Gastrocnemius medialis (tissue), 4 donors: ENCODE measurements around the gene PACSIN1. TPM values are rescaled to one million over a fixed set of nuclear protein-coding genes. Genes with fewer than 3 reads are reported as not detected.

Experiments used
- ATAC-seq, 2 donors: fragments of 150-250 bp; one replicate each; pipeline ENCODE4 v1.9.1; 2016
- DNase-seq, 2 donors: peaks; one replicate each; pipeline ENCODE4 v3.0.0-alpha.2; 2019
- H3K27ac ChIP-seq, 4 donors: fragments of 200-600 bp; sonication (generic); 1 replicate in 1 of 4; 2 replicates in 3 of 4; pipeline ENCODE4 v1.5.1; 2016 to 2018; ENCODE audit warnings: mild to moderate bottlenecking in 2 of 4, moderate library complexity in 1 of 4
- H3K27me3 ChIP-seq, 3 donors: fragments of 200-600 bp; sonication (generic) in 2 of 3; 1 replicate in 1 of 3; 2 replicates in 2 of 3; pipeline versions ENCODE4 v1.5.1 to v1.6.0; 2016 to 2019; ENCODE audit warnings: mild to moderate bottlenecking in 1 of 3, moderate library complexity in 1 of 3
- H3K36me3 ChIP-seq, 2 donors: fragments of 200-600 bp; sonication (generic) in 1 of 2; one replicate each; pipeline ENCODE4 v1.5.1; 2017 to 2018
- H3K4me1 ChIP-seq, 2 donors: fragments of 200-600 bp; sonication (generic) in 1 of 2; one replicate each; pipeline ENCODE4 v1.5.1; 2016 to 2017; ENCODE audit warnings: mild to moderate bottlenecking in 2 of 2
- H3K4me3 ChIP-seq, 4 donors: fragments of 200-600 bp; sonication (generic) in 3 of 4; 1 replicate in 1 of 4; 2 replicates in 3 of 4; pipeline ENCODE4 v1.5.1; 2016 to 2019; ENCODE audit warnings: mild to moderate bottlenecking in 2 of 4
- H3K9me3 ChIP-seq, 3 donors: fragments of 200-600 bp; sonication (generic) in 2 of 3; 1 replicate in 1 of 3; 2 replicates in 2 of 3; pipeline ENCODE4 v1.5.1; 2016 to 2019
- POLR2A ChIP-seq, 2 donors: fragments of 450-650 bp; IDR thresholded peaks; one replicate each; pipeline ENCODE4 v1.6.1; 2017; ENCODE audit warnings: antibody characterized with exemption in 2 of 2, mild to moderate bottlenecking in 2 of 2, moderate library complexity in 2 of 2
- in situ Hi-C, 4 donors: fragments of 200-750 bp; cut with MboI; loops; one replicate each; pipeline versions ENCODE4 v1.15.0 to v1.8.0; 2017; ENCODE audit warnings: low sequenced_read_pairs in 4 of 4
- intact Hi-C: fragments of 100-400 bp; cut with DNase I; formaldehyde crosslinking; loops from one replicate; pipeline ENCODE4 v1.15.1; 2023; ENCODE audit warnings: low total_unique reads
- total RNA-seq, 4 donors: library from RNA; depleted of rRNA; stranded (reverse); fragments of >200 nt; gene quantifications; one replicate each; pipeline versions ENCODE4 v1.1.0 to v1.2.3, GENCODE V29; 2016
- TF ChIP-seq, protein P1 (sequence below), 5 experiments: fragments of 450-650 bp in 3 of 5; fragments of 200-600 bp in 2 of 5; sonication (generic) in 2 of 5; IDR thresholded peaks in 4 of 5; conservative IDR thresholded peaks in 1 of 5; 1 replicate in 4 of 5; 2 replicates in 1 of 5; pipeline ENCODE4 v1.5.1; 2016 to 2019; ENCODE audit warnings: antibody characterized with exemption in 5 of 5, mild to moderate bottlenecking in 3 of 5, moderate library complexity in 3 of 5

The PACSIN1 gene
- total RNA-seq, 4 donors from 2014 or later: not detected

- Histone ChIP-seq H3K4me3 (no peak overlapping the region), H3K36me3 (no peaks in the 10 kb centered on the region), H3K4me1 (no peaks in the 10 kb centered on the region), H3K27me3 (no peaks in the 10 kb centered on the region), H3K27ac (no peak overlapping the region), H3K9me3 (no peaks in the 10 kb centered on the region)
- TF ChIP-seq, protein P1, sequence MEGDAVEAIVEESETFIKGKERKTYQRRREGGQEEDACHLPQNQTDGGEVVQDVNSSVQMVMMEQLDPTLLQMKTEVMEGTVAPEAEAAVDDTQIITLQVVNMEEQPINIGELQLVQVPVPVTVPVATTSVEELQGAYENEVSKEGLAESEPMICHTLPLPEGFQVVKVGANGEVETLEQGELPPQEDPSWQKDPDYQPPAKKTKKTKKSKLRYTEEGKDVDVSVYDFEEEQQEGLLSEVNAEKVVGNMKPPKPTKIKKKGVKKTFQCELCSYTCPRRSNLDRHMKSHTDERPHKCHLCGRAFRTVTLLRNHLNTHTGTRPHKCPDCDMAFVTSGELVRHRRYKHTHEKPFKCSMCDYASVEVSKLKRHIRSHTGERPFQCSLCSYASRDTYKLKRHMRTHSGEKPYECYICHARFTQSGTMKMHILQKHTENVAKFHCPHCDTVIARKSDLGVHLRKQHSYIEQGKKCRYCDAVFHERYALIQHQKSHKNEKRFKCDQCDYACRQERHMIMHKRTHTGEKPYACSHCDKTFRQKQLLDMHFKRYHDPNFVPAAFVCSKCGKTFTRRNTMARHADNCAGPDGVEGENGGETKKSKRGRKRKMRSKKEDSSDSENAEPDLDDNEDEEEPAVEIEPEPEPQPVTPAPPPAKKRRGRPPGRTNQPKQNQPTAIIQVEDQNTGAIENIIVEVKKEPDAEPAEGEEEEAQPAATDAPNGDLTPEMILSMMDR (IDR thresholded peaks at IDR 0.05 in 4 of 5, conservative IDR thresholded peaks at IDR 0.05 in 1 of 5): no peak
- no peak for TF ChIP-seq POLR2A (IDR thresholded peaks at IDR 0.05)
- DNase-seq: no peak
- intact Hi-C loops: no loop called here
- ATAC-seq: no peak
- in situ Hi-C loops: no loop called here
Measured at GRCh38 chr6:34554291-34555006, 88.6 kb downstream of the PACSIN1 start.

- ATAC-seq: no peak
Measured at GRCh38 chr6:34555007-34555322, 89.1 kb downstream of the PACSIN1 start.

DNA sequence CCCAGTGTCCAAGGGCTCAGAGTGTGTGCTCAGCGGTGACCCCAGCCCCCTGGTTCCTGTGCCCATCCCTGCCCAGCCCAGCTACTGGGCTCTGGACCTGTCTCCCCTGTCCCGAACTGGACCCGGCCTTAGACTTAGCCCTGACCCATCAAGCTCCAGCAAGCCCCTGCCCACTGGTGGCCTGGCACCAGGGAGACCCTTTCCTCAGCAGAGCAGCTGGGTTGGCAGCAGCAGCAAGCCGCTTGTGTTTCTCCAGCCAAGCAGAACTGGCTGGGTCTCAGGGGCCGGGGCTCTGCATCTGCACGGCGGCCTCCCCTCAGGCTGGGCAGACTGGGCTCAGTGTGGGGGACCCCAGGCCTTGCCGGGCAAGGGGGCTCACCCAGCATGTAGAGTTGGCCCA is 89.5 kb downstream of the PACSIN1 start:
- intact Hi-C loops (no loop called here), in situ Hi-C loops (no loop called here)
- no peak for TF ChIP-seq POLR2A (IDR thresholded peaks at IDR 0.05)
- TF ChIP-seq, protein P1 (IDR thresholded peaks at IDR 0.05 in 4 of 5, conservative IDR thresholded peaks at IDR 0.05 in 1 of 5): no peak
- no peak for DNase-seq
- no peaks in the 10 kb centered on the region for H3K4me1 ChIP-seq
- H3K9me3 ChIP-seq: no peaks in the 10 kb centered on the region
- H3K27ac ChIP-seq: no peak overlapping the region
- H3K36me3 ChIP-seq: no peaks in the 10 kb centered on the region
- no peaks in the 10 kb centered on the region for H3K27me3 ChIP-seq
- no peak for ATAC-seq
- no peak overlapping the region for H3K4me3 ChIP-seq

More at GRCh38 chr6:34555007-34555322, 89.1 kb downstream of the PACSIN1 start:
- H3K9me3 ChIP-seq: no peaks in the 10 kb centered on the region
- in situ Hi-C loops (no loop called here), intact Hi-C loops (no loop called here)
- no peaks in the 10 kb centered on the region for H3K36me3 ChIP-seq
- no peak overlapping the region for H3K27ac ChIP-seq
- DNase-seq: no peak
- no peaks in the 10 kb centered on the region for H3K4me1 ChIP-seq
- H3K27me3 ChIP-seq: no peaks in the 10 kb centered on the region
- TF ChIP-seq POLR2A (IDR thresholded peaks at IDR 0.05): no peak
- TF ChIP-seq, protein P1 (IDR thresholded peaks at IDR 0.05 in 4 of 5, conservative IDR thresholded peaks at IDR 0.05 in 1 of 5): no peak
- no peak overlapping the region for H3K4me3 ChIP-seq

DNA sequence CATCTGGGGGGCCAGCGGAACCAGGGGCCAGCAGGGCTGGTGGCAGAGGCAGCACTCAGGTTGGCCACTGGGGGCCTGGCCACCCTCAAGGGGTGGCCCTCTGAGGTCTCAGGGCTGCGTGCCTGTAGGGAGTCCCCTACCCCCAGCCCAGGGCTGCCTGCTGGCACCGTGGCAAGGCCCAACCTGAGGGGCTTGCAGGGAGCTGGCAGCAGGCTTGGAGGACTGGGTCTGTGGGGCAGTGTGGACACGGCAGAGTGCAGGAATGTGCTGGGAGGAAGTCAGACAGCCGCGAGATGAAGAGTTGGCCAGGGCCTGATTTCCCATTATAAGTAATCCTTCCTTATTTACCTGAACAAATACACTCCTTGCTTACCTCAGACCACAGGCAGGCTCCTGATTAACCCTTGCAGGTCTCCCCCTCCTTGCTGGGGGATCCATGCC is 90.2 kb downstream of the PACSIN1 start, which contains the start of gene SPDEF:
SPDEF (minus strand) TSS at position 299 of the 441 bp plus-strand sequence. CDS start 11,874 bp downstream, outside the sequence.
- no peak for TF ChIP-seq POLR2A (IDR thresholded peaks at IDR 0.05)
- TF ChIP-seq, protein P1 (IDR thresholded peaks at IDR 0.05 in 4 of 5, conservative IDR thresholded peaks at IDR 0.05 in 1 of 5): no peak
- no peaks in the 10 kb centered on the region for H3K36me3 ChIP-seq
- in situ Hi-C loops (no loop called here), intact Hi-C loops (no loop called here)
- H3K27ac ChIP-seq: no peak within 1 kb of the TSS
- no peak within 1 kb of the TSS for H3K4me3 ChIP-seq
- DNase-seq: no peak
- H3K9me3 ChIP-seq: no peaks in the 10 kb centered on the region
- no peak for ATAC-seq
- no peaks in the 10 kb centered on the region for H3K4me1 ChIP-seq
- H3K27me3 ChIP-seq: no peaks in the 10 kb centered on the region
